Thyroid gland (tissue), 4 donors: ENCODE data around the gene SCN5A.

Experiments used
- CTCF ChIP-seq, 6 experiments: fragments of 200-600 bp in 3 of 6; fragments of 450-650 bp in 3 of 6; sonication (generic) in 3 of 6; IDR thresholded peaks; one replicate each; pipeline ENCODE4 v1.5.1; 2016 to 2019; ENCODE audit warnings: antibody characterized with exemption in 6 of 6, mild to moderate bottlenecking in 2 of 6, inconsistent platforms in 1 of 6, moderate library complexity in 1 of 6
- POLR2A ChIP-seq, 2 donors: fragments of 450-650 bp; IDR thresholded peaks; one replicate each; pipeline ENCODE4 v1.6.1; 2017; ENCODE audit warnings: antibody characterized with exemption in 2 of 2, mild to moderate bottlenecking in 2 of 2, moderate library complexity in 1 of 2

- TF ChIP-seq CTCF (IDR thresholded peaks at IDR 0.05) (no peak), POLR2A (IDR thresholded peaks at IDR 0.05) (no peak)
Measured at GRCh38 chr3:38515367-38515766, 134.1 kb downstream of the SCN5A start.
